ENCODE data around the gene DCX. TPM values are rescaled to one million over a fixed set of nuclear protein-coding genes. Genes with fewer than 3 reads are reported as not detected.

DCX gene
- total RNA-seq, 1 donor from 2014 or later = not detected

GRCh38 chrX:111282991-111283390 is 129.0 kb downstream of the DCX start:
- no peaks in the 10 kb centered on the region for H3K27me3 ChIP-seq
- H3K4me3 ChIP-seq = no peak overlapping the region
- TF ChIP-seq CTCF (IDR thresholded peaks at IDR 0.05) = no peak
- no peaks in the 10 kb centered on the region for H3K36me3 ChIP-seq
- DNase-seq = no peak
- no peak for ATAC-seq
- H3K27ac ChIP-seq = no peak overlapping the region
- intact Hi-C loops (cut with DNase I) = no loop called here
- H3K4me1 ChIP-seq = no peaks in the 10 kb centered on the region
- no peaks in the 10 kb centered on the region for H3K9me3 ChIP-seq

- TF ChIP-seq CTCF (IDR thresholded peaks at IDR 0.05) = no peak
- Histone ChIP-seq H3K36me3 (no peaks in the 10 kb centered on the region), H3K4me1 (no peaks in the 10 kb centered on the region), H3K4me3 (no peak overlapping the region), H3K27me3 (no peaks in the 10 kb centered on the region), H3K9me3 (no peaks in the 10 kb centered on the region), H3K27ac (no peak overlapping the region)
- intact Hi-C loops (cut with DNase I) = no loop called here
- DNase-seq (no peak), ATAC-seq (no peak)
Observed at GRCh38 chrX:111282139-111282538, 129.9 kb downstream of the DCX start.

- ATAC-seq (peak; percentile 69), DNase-seq (peak; percentile 50)
- intact Hi-C loops (cut with DNase I) = no loop called here
- H3K36me3 ChIP-seq = no peaks in the 10 kb centered on the region
- no peak for TF ChIP-seq CTCF (IDR thresholded peaks at IDR 0.05)
- H3K4me1 ChIP-seq = no peaks in the 10 kb centered on the region
- H3K27ac ChIP-seq = no peak within 1 kb of the TSS
- H3K27me3 ChIP-seq = no peaks in the 10 kb centered on the region
- no peaks in the 10 kb centered on the region for H3K9me3 ChIP-seq
- H3K4me3 ChIP-seq = no peak within 1 kb of the TSS
Observed at GRCh38 chrX:111270339-111270738, 141.7 kb downstream of the DCX start, which contains the start of gene CAPN6. TSS of gene CAPN6 (minus strand) at chrX:111270483. CDS start at chrX:111263936, 6,547 bp downstream.

GRCh38 chrX:111268506-111268905 is 143.5 kb downstream of the DCX start:
- intact Hi-C loops (cut with DNase I) = no loop called here
- Histone ChIP-seq H3K4me3 (no peak overlapping the region), H3K4me1 (no peaks in the 10 kb centered on the region), H3K27ac (no peak overlapping the region), H3K9me3 (no peaks in the 10 kb centered on the region), H3K36me3 (no peaks in the 10 kb centered on the region), H3K27me3 (no peaks in the 10 kb centered on the region)
- ATAC-seq = no peak
- no peak for TF ChIP-seq CTCF (IDR thresholded peaks at IDR 0.05)
- DNase-seq = no peak

GRCh38 chrX:111265486-111265885 is 146.5 kb downstream of the DCX start:
- Histone ChIP-seq H3K4me3 (no peak overlapping the region), H3K27ac (no peak overlapping the region), H3K9me3 (no peaks in the 10 kb centered on the region), H3K36me3 (no peaks in the 10 kb centered on the region), H3K27me3 (no peaks in the 10 kb centered on the region), H3K4me1 (no peaks in the 10 kb centered on the region)
- intact Hi-C loops (cut with DNase I) = no loop called here
- ATAC-seq = no peak
- no peak for DNase-seq
- no peak for TF ChIP-seq CTCF (IDR thresholded peaks at IDR 0.05)

GRCh38 chrX:111264385-111264784 is 147.6 kb downstream of the DCX start:
- DNase-seq (no peak), ATAC-seq (no peak)
- Histone ChIP-seq H3K4me3 (no peak overlapping the region), H3K36me3 (no peaks in the 10 kb centered on the region), H3K9me3 (no peaks in the 10 kb centered on the region), H3K4me1 (no peaks in the 10 kb centered on the region), H3K27me3 (no peaks in the 10 kb centered on the region), H3K27ac (no peak overlapping the region)
- TF ChIP-seq CTCF (IDR thresholded peaks at IDR 0.05) = no peak
- intact Hi-C loops (cut with DNase I) = no loop called here
